ENCODE data around the gene ARHGAP5.

Gene ARHGAP5

GRCh38 chr14:32078023-32078857 lies 1.1 kb downstream of the ARHGAP5 start:
- Mint-ChIP-seq H3K36me3 (ENCODE audit: low read depth) (no peaks in the 10 kb centered on the region), H3K4me1 (peaks cover 43% of the 10 kb centered on the region), H3K27me3 (ENCODE audit: low read depth) (peaks cover 3% of the 10 kb centered on the region), H3K9me3 (no peaks in the 10 kb centered on the region), H3K4me3 (peak overlapping the region; percentile 94 to 100 (median 100)), H3K27ac (peak overlapping the region; percentile 98 to 99 (median 99))
- no peak for TF ChIP-seq CTCF (IDR thresholded peaks at IDR 0.05; ENCODE audit: unreplicated experiment in 3 of 3)

GRCh38 chr14:32078858-32079216 lies 1.7 kb downstream of the ARHGAP5 start:
- Mint-ChIP-seq H3K4me1 (peaks cover 45% of the 10 kb centered on the region), H3K36me3 (ENCODE audit: low read depth) (no peaks in the 10 kb centered on the region), H3K9me3 (no peaks in the 10 kb centered on the region), H3K4me3 (peak overlapping the region; percentile 94 to 100 (median 100)), H3K27me3 (ENCODE audit: low read depth) (peaks cover 3% of the 10 kb centered on the region), H3K27ac (peak overlapping the region; percentile 98 to 99 (median 99))
- no peak for TF ChIP-seq CTCF (IDR thresholded peaks at IDR 0.05; ENCODE audit: unreplicated experiment in 3 of 3)

- Mint-ChIP-seq H3K27me3 (ENCODE audit: low read depth) (peaks cover 3% of the 10 kb centered on the region), H3K4me3 (peak overlapping the region; percentile 94 to 100 (median 100)), H3K4me1 (peaks cover 45% of the 10 kb centered on the region), H3K27ac (peak overlapping the region; percentile 98 to 99 (median 99)), H3K9me3 (no peaks in the 10 kb centered on the region), H3K36me3 (ENCODE audit: low read depth) (no peaks in the 10 kb centered on the region)
- TF ChIP-seq CTCF (IDR thresholded peaks at IDR 0.05; ENCODE audit: unreplicated experiment in 3 of 3), result no peak
Measured at GRCh38 chr14:32079264-32079663, 2.2 kb downstream of the ARHGAP5 start.

DNA sequence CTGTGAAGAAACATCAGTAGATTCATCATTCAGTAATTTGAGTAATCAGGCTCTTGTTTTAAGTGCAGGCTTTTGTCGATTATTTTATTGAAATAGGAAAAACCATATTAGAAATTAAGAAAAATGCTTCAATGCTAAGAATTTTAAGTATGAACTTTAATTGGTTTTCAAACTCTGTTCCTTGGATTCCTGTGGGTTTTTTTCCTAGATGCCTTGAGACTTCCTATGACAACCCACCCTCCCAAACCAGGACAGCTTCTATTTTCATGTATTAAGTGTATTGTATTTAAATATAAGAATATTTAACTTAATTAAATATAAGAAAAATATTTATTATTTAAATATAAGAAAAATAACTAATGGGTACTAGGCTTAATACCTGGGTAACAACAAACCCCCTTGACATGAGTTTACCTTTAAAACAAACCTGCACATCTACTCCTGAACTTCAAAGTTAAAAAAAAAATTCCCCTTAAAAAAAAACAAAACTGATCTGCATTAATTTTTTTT lies 3.0 kb downstream of the ARHGAP5 start:
- no peaks in the 10 kb centered on the region for H3K9me3 Mint-ChIP-seq
- no peaks in the 10 kb centered on the region for H3K36me3 Mint-ChIP-seq (ENCODE audit: low read depth)
- TF ChIP-seq CTCF (IDR thresholded peaks at IDR 0.05; ENCODE audit: unreplicated experiment in 3 of 3), result no peak
- H3K27me3 Mint-ChIP-seq (ENCODE audit: low read depth), result peaks cover 3% of the 10 kb centered on the region
- peak overlapping the region; percentile 26 to 49 (median 32) for H3K4me3 Mint-ChIP-seq
- H3K4me1 Mint-ChIP-seq, result peaks cover 45% of the 10 kb centered on the region
- H3K27ac Mint-ChIP-seq, result peak overlapping the region in 1 of 3 experiments; percentile 30

DNA sequence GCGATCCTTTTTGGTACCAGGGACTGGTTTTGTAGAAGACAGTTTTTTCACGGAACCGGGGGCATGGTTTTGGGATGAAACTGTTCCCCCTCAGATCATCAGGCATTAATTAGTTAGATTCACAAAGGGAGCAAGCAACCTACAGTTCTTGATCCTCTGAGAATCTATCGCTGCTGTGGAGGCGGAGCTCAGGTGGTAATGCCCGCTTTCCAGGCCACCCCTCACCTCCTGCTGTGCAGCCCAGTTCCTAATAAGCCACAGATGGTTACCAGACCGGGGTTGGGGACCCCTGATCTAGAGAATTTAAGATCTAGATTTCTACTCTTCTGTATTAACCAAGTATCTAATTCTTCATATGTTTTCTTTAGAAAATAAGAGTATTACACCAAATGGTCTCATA lies 4.8 kb downstream of the ARHGAP5 start:
- Mint-ChIP-seq H3K27ac (no peak overlapping the region), H3K36me3 (ENCODE audit: low read depth) (no peaks in the 10 kb centered on the region), H3K4me1 (peaks cover 48% of the 10 kb centered on the region), H3K27me3 (ENCODE audit: low read depth) (peaks cover 3% of the 10 kb centered on the region), H3K4me3 (no peak overlapping the region), H3K9me3 (no peaks in the 10 kb centered on the region)
- TF ChIP-seq CTCF (IDR thresholded peaks at IDR 0.05; ENCODE audit: unreplicated experiment in 3 of 3), result no peak

GRCh38 chr14:32083315-32083624 lies 6.2 kb downstream of the ARHGAP5 start:
- Mint-ChIP-seq H3K36me3 (ENCODE audit: low read depth) (no peaks in the 10 kb centered on the region), H3K27me3 (ENCODE audit: low read depth) (no peaks in the 10 kb centered on the region), H3K4me1 (peaks cover 57% of the 10 kb centered on the region), H3K27ac (no peak overlapping the region), H3K9me3 (no peaks in the 10 kb centered on the region), H3K4me3 (no peak overlapping the region)
- no peak for TF ChIP-seq CTCF (IDR thresholded peaks at IDR 0.05; ENCODE audit: unreplicated experiment in 3 of 3)
